ENCODE results near the gene BCAS1. TPM values are rescaled to one million over a fixed set of nuclear protein-coding genes. Genes with fewer than 3 reads are reported as not detected.

The BCAS1 gene
- total RNA-seq, 2 donors from 2014 or later: not detected

GRCh38 chr20:53942472-53942816 lies 128.0 kb downstream of the BCAS1 start:
- peak overlapping the region; percentile 26 for H3K9ac ChIP-seq (ENCODE audit: extremely low read depth, low read length, poor library complexity, severe bottlenecking)
- peaks cover 58% of the 10 kb centered on the region for H3K4me1 Mint-ChIP-seq
- peak overlapping the region; percentile 96 for H3K27ac Mint-ChIP-seq
- peaks cover 31% of the 10 kb centered on the region for H3K4me1 ChIP-seq (ENCODE audit: control insufficient read depth, insufficient read depth, low read length)
- H3K9me3 Mint-ChIP-seq: no peaks in the 10 kb centered on the region
- TF ChIP-seq CTCF (conservative IDR thresholded peaks at IDR 0.05): no peak
- no peak overlapping the region for H3K4me3 ChIP-seq (ENCODE audit: low read length)
- H3K27me3 ChIP-seq (ENCODE audit: control insufficient read depth, insufficient read depth, low read length, poor library complexity, severe bottlenecking): no peaks in the 10 kb centered on the region
- WGBS, 2 experiments (ENCODE audit: insufficient coverage in 1 of 2, insufficient read length in 1 of 2): 72 to 74% methylated on average over 6 of the region's 6 CpGs
- no peaks in the 10 kb centered on the region for H3K27me3 Mint-ChIP-seq (ENCODE audit: insufficient read depth)
- peak overlapping the region; percentile 17 for H3K4me3 Mint-ChIP-seq
- H3K27ac ChIP-seq (ENCODE audit: low read depth, low read length): peak overlapping the region; percentile 57
- no peaks in the 10 kb centered on the region for H3K9me3 ChIP-seq (ENCODE audit: control insufficient read depth, low read length)
- no peaks in the 10 kb centered on the region for H3K36me3 Mint-ChIP-seq (ENCODE audit: low read depth)
- no peak for DNase-seq
- no peaks in the 10 kb centered on the region for H3K36me3 ChIP-seq (ENCODE audit: control insufficient read depth, insufficient read depth, low read length)

GRCh38 chr20:53941680-53942471 lies 128.5 kb downstream of the BCAS1 start:
- H3K27ac ChIP-seq (ENCODE audit: low read depth, low read length): peak overlapping the region; percentile 57
- peak overlapping the region; percentile 51 for H3K4me3 ChIP-seq (ENCODE audit: low read length)
- H3K27me3 ChIP-seq (ENCODE audit: control insufficient read depth, insufficient read depth, low read length, poor library complexity, severe bottlenecking): no peaks in the 10 kb centered on the region
- no peaks in the 10 kb centered on the region for H3K27me3 Mint-ChIP-seq (ENCODE audit: insufficient read depth)
- H3K36me3 Mint-ChIP-seq (ENCODE audit: low read depth): no peaks in the 10 kb centered on the region
- peaks cover 59% of the 10 kb centered on the region for H3K4me1 Mint-ChIP-seq
- H3K4me3 Mint-ChIP-seq: peak overlapping the region; percentile 44
- H3K9ac ChIP-seq (ENCODE audit: extremely low read depth, low read length, poor library complexity, severe bottlenecking): peak overlapping the region; percentile 26
- H3K9me3 ChIP-seq (ENCODE audit: control insufficient read depth, low read length): no peaks in the 10 kb centered on the region
- 25 to 29% methylated on average over 5 to 7 of the region's 7 CpGs for WGBS, 2 experiments (ENCODE audit: insufficient coverage in 1 of 2, insufficient read length in 1 of 2)
- peak overlapping the region; percentile 96 for H3K27ac Mint-ChIP-seq
- H3K9me3 Mint-ChIP-seq: no peaks in the 10 kb centered on the region
- H3K36me3 ChIP-seq (ENCODE audit: control insufficient read depth, insufficient read depth, low read length): no peaks in the 10 kb centered on the region
- peak; percentile 88 for DNase-seq
- no peak for TF ChIP-seq CTCF (conservative IDR thresholded peaks at IDR 0.05)
- peaks cover 32% of the 10 kb centered on the region for H3K4me1 ChIP-seq (ENCODE audit: control insufficient read depth, insufficient read depth, low read length)

GRCh38 chr20:53940907-53941545 lies 129.4 kb downstream of the BCAS1 start:
- Mint-ChIP-seq H3K27ac (peak overlapping the region; percentile 91), H3K9me3 (no peaks in the 10 kb centered on the region), H3K27me3 (ENCODE audit: insufficient read depth) (no peaks in the 10 kb centered on the region), H3K4me1 (peaks cover 63% of the 10 kb centered on the region), H3K36me3 (ENCODE audit: low read depth) (no peaks in the 10 kb centered on the region), H3K4me3 (peak overlapping the region; percentile 44)
- TF ChIP-seq CTCF (conservative IDR thresholded peaks at IDR 0.05): no peak
- Histone ChIP-seq H3K9me3 (ENCODE audit: control insufficient read depth, low read length) (no peaks in the 10 kb centered on the region), H3K9ac (ENCODE audit: extremely low read depth, low read length, poor library complexity, severe bottlenecking) (peak overlapping the region; percentile 27), H3K36me3 (ENCODE audit: control insufficient read depth, insufficient read depth, low read length) (no peaks in the 10 kb centered on the region), H3K27me3 (ENCODE audit: control insufficient read depth, insufficient read depth, low read length, poor library complexity, severe bottlenecking) (no peaks in the 10 kb centered on the region), H3K4me3 (ENCODE audit: low read length) (peak overlapping the region; percentile 73), H3K4me1 (ENCODE audit: control insufficient read depth, insufficient read depth, low read length) (peaks cover 32% of the 10 kb centered on the region), H3K27ac (ENCODE audit: low read depth, low read length) (peak overlapping the region; percentile 60)
- DNase-seq: no peak
- 17 to 34% methylated on average over 1 to 4 of the region's 6 CpGs for WGBS, 2 experiments (ENCODE audit: insufficient coverage in 1 of 2, insufficient read length in 1 of 2)
